ENCODE data around the gene TCF3. TPM values are rescaled to one million over a fixed set of nuclear protein-coding genes. Genes with fewer than 3 reads are reported as not detected.

The TCF3 gene
- total RNA-seq, 1 experiment from 2014 or later: 208 TPM

- Histone ChIP-seq H3K27me3 (ENCODE audit: insufficient read depth, low read length) (no peaks in the 10 kb centered on the region), H3K79me2 (ENCODE audit: insufficient read depth, low read length) (peaks cover 48% of the 10 kb centered on the region), H3K9me3 (ENCODE audit: control insufficient read depth in 1 of 2, insufficient read depth in 1 of 2, low read depth in 1 of 2, low read length in 2 of 2) (no peaks in the 10 kb centered on the region), H2AFZ (ENCODE audit: low read depth, low read length, poor library complexity, severe bottlenecking) (no peak within 1 kb of the TSS), H4K20me1 (ENCODE audit: insufficient read depth) (no peaks in the 10 kb centered on the region), H3K36me3 (ENCODE audit: control insufficient read depth in 1 of 2, insufficient read depth in 2 of 2, low read length in 2 of 2) (peaks cover 13 to 18% of the 10 kb centered on the region in 2 experiments; a peak in 3 of 4 replicates), H3K9me2 (ENCODE audit: insufficient read depth) (no peaks in the 10 kb centered on the region), H3K4me1 (ENCODE audit: control insufficient read depth in 1 of 2, insufficient read depth in 2 of 2, low read length in 2 of 2) (peaks cover 19 to 43% of the 10 kb centered on the region in 2 experiments), H3K4me2 (ENCODE audit: low read length) (peak within 1 kb of the TSS; percentile 94), H3K27ac (ENCODE audit: low read depth, low read length) (peak within 1 kb of the TSS; percentile 100), H3K4me3 (replicated peaks in 1 of 2; ENCODE audit: low read depth in 1 of 2, low read length in 2 of 2) (peak within 1 kb of the TSS; percentile 87 to 96), H3K9ac (ENCODE audit: low read length) (peak within 1 kb of the TSS; percentile 98)
- no peak for TF ChIP-seq CTCF (IDR thresholded peaks at IDR 0.05 in 2 of 3, conservative IDR thresholded peaks at IDR 0.05 in 1 of 3; ENCODE audit: borderline replicate concordance in 1 of 3, insufficient read depth in 1 of 3, low read depth in 2 of 3, low read length in 2 of 3)
- TF ChIP-seq SIN3A (IDR thresholded peaks at IDR 0.05; ENCODE audit: low read depth): no peak
- TF ChIP-seq TCF7L2 (IDR thresholded peaks at IDR 0.05; ENCODE audit: borderline replicate concordance, extremely low read depth, insufficient read depth, insufficient read length): peak; percentile 79
- TF ChIP-seq POLR2A (IDR thresholded peaks at IDR 0.05; ENCODE audit: borderline replicate concordance, extremely low read depth, insufficient read depth, insufficient read length): peak; percentile 68
- TF ChIP-seq ATF3 (IDR thresholded peaks at IDR 0.05): no peak
- peak; percentile 67 for TF ChIP-seq POLR2AphosphoS5 (IDR thresholded peaks at IDR 0.05; ENCODE audit: low read depth, low read length)
- TF ChIP-seq ZNF274 (IDR thresholded peaks at IDR 0.05; ENCODE audit: low read depth, low read length): no peak
- TF ChIP-seq SRF (IDR thresholded peaks at IDR 0.05; ENCODE audit: low read depth): no peak
- TF ChIP-seq REST (IDR thresholded peaks at IDR 0.05; ENCODE audit: low read depth): no peak
- TF ChIP-seq ZFX (IDR thresholded peaks at IDR 0.05): no peak
- ChIA-PET RAD21 (ENCODE audit: low non-redundant PET in 1 of 2, low total read pairs in 2 of 2, uncharacterized antibody in 2 of 2, unreplicated experiment in 2 of 2) (interaction anchor here in 1 of 2 experiments (0.6 to 0.7 kb wide), 2 partner anchors 47 to 1694 kb away, joined by 5 to 10 read pairs; no protein-coding TSS in a partner anchor), POLR2A (interaction anchor here (1.0 to 1.3 kb wide), 2 partner anchors 11 to 12 kb away, joined by 3 read pairs; partner anchors contain the start of gene UQCR11), CTCF (interaction anchor here (0.6 to 1.4 kb wide), 5 partner anchors 15 to 245 kb away, joined by 3 to 5 read pairs (median 3); no protein-coding TSS in a partner anchor)
- ATAC-seq (peak; percentile 84), DNase-seq (ENCODE audit: low read depth, low spot score) (peak; percentile 84)
- intact Hi-C loops (cut with micrococcal nuclease): no loop called here
- BruUV-seq (replicated peaks): TSS peak; percentile 56
Measured at GRCh38 chr19:1592755-1593500, 59.5 kb downstream of the TCF3 start, which contains the start of gene MBD3. TSS of gene MBD3 (minus strand) at chr19:1592865. CDS start at chr19:1592631, 234 bp downstream.

Data from HCT116 (cell line).